ENCODE measurements around the gene ABCA10. TPM values are rescaled to one million over a fixed set of nuclear protein-coding genes. Genes with fewer than 3 reads are reported as not detected.
"Not testable (repeated sequence)": the region's sequence is repeated elsewhere in the genome, so short reads cannot be mapped to it uniquely, and the experiment has no call there.

Gene ABCA10
- polyA plus RNA-seq, 1 donor, result 7.5 TPM

- no peak overlapping the region for H3K27ac ChIP-seq (ENCODE audit: low read length)
- no peak for DNase-seq
- no peaks in the 10 kb centered on the region for H3K27me3 ChIP-seq (ENCODE audit: control insufficient read depth, insufficient read depth, low read length)
- no peaks in the 10 kb centered on the region for H3K36me3 ChIP-seq (ENCODE audit: control insufficient read depth, insufficient read depth, low read length)
- no peaks in the 10 kb centered on the region for H3K9me3 ChIP-seq (ENCODE audit: control insufficient read depth, low read depth, low read length)
- H3K4me1 ChIP-seq (ENCODE audit: control insufficient read depth, insufficient read depth, low read length), result no peaks in the 10 kb centered on the region
- no peak overlapping the region for H3K4me3 ChIP-seq (ENCODE audit: low read length)
Measured at GRCh38 chr17:69170377-69170776, 58.2 kb downstream of the ABCA10 start.

DNA sequence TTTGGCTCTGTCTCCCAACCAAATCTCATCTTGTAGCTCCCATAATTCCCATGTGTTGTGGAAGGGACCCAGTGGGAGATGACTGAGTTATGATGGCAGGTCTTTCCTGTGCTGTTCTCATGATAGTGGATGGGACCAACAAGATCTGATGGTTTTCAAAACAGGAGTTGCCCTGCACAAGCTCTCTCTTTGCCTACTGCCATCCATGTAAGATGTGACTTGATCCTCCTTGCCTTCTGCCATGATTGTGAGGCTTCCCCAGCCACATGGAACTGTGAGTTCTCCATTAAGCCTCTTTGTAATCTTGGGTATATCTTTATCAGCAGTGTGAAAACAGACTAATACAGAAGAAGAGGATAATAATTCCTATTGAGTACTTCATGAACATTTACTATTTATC lies 60.0 kb downstream of the ABCA10 start:
- not testable (repeated sequence) for H3K4me3 ChIP-seq (ENCODE audit: low read length); H3K27me3 ChIP-seq (ENCODE audit: control insufficient read depth, insufficient read depth, low read length); DNase-seq; H3K27ac ChIP-seq (ENCODE audit: low read length); H3K4me1 ChIP-seq (ENCODE audit: control insufficient read depth, insufficient read depth, low read length); H3K36me3 ChIP-seq (ENCODE audit: control insufficient read depth, insufficient read depth, low read length); H3K9me3 ChIP-seq (ENCODE audit: control insufficient read depth, low read depth, low read length)

DNA sequence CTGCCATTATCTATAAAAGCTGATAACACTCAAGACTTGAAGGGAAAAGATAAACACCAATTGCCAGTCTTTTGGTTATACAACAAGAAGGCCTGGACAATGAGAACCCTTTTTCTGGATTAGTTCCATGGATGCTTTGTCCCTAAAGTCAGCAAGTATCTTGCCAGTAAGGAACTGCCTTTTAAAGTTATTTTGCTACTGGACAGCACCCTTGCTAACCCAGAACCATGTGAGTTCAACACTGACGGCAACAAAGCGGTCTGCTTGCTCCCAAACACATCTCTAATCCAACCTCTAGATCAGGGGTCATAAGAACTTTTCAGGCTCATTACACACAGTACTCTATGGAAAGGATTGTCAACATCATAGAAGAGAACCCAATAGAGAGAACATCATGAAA lies 61.7 kb downstream of the ABCA10 start:
- no peaks in the 10 kb centered on the region for H3K9me3 ChIP-seq (ENCODE audit: control insufficient read depth, low read depth, low read length)
- no peaks in the 10 kb centered on the region for H3K4me1 ChIP-seq (ENCODE audit: control insufficient read depth, insufficient read depth, low read length)
- H3K27me3 ChIP-seq (ENCODE audit: control insufficient read depth, insufficient read depth, low read length), result no peaks in the 10 kb centered on the region
- WGBS (ENCODE audit: insufficient coverage, low lambda C conversion rate), result no CpG with 5 or more reads among the region's 2 CpGs
- H3K4me3 ChIP-seq (ENCODE audit: low read length), result no peak overlapping the region
- no peak for DNase-seq
- H3K36me3 ChIP-seq (ENCODE audit: control insufficient read depth, insufficient read depth, low read length), result no peaks in the 10 kb centered on the region
- no peak overlapping the region for H3K27ac ChIP-seq (ENCODE audit: low read length)

DNA sequence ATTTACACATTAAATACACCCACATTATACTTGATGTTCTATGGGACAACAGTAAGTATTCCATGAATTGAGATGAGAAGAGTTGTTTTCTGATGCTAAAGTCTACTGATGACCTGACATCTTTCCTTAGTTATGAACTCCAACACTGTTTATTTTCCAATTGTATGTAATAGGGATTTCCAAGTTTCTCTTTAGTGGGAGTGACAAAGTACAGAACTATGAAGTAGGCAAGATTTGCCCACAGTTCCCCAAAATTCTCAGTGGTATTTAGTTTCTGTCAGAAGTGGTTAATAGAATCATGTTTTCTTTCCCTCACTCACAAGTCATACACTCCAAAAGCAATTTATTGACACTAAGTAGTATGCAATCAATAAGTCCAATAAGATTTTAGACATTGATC lies 64.4 kb downstream of the ABCA10 start:
- Histone ChIP-seq H3K36me3 (ENCODE audit: control insufficient read depth, insufficient read depth, low read length) (no peaks in the 10 kb centered on the region), H3K4me1 (ENCODE audit: control insufficient read depth, insufficient read depth, low read length) (no peaks in the 10 kb centered on the region), H3K9me3 (ENCODE audit: control insufficient read depth, low read depth, low read length) (no peaks in the 10 kb centered on the region), H3K27me3 (ENCODE audit: control insufficient read depth, insufficient read depth, low read length) (no peaks in the 10 kb centered on the region), H3K27ac (ENCODE audit: low read length) (no peak overlapping the region), H3K4me3 (ENCODE audit: low read length) (no peak overlapping the region)
- DNase-seq, result no peak

- H3K36me3 ChIP-seq (ENCODE audit: control insufficient read depth, insufficient read depth, low read length), result no peaks in the 10 kb centered on the region
- no peak for DNase-seq
- no peak overlapping the region for H3K4me3 ChIP-seq (ENCODE audit: low read length)
- no peaks in the 10 kb centered on the region for H3K4me1 ChIP-seq (ENCODE audit: control insufficient read depth, insufficient read depth, low read length)
- H3K27me3 ChIP-seq (ENCODE audit: control insufficient read depth, insufficient read depth, low read length), result no peaks in the 10 kb centered on the region
- no peak overlapping the region for H3K27ac ChIP-seq (ENCODE audit: low read length)
- H3K9me3 ChIP-seq (ENCODE audit: control insufficient read depth, low read depth, low read length), result no peaks in the 10 kb centered on the region
Measured at GRCh38 chr17:69159418-69159817, 69.2 kb downstream of the ABCA10 start.

GRCh38 chr17:69154267-69154666 lies 74.4 kb downstream of the ABCA10 start:
- Histone ChIP-seq H3K27ac (ENCODE audit: low read length) (no peak overlapping the region), H3K4me1 (ENCODE audit: control insufficient read depth, insufficient read depth, low read length) (no peaks in the 10 kb centered on the region), H3K36me3 (ENCODE audit: control insufficient read depth, insufficient read depth, low read length) (peaks cover 2% of the 10 kb centered on the region), H3K4me3 (ENCODE audit: low read length) (no peak overlapping the region), H3K27me3 (ENCODE audit: control insufficient read depth, insufficient read depth, low read length) (no peaks in the 10 kb centered on the region), H3K9me3 (ENCODE audit: control insufficient read depth, low read depth, low read length) (no peaks in the 10 kb centered on the region)
- DNase-seq, result no peak
- WGBS (ENCODE audit: insufficient coverage, low lambda C conversion rate), result no CpG with 5 or more reads among the region's 2 CpGs

DNA sequence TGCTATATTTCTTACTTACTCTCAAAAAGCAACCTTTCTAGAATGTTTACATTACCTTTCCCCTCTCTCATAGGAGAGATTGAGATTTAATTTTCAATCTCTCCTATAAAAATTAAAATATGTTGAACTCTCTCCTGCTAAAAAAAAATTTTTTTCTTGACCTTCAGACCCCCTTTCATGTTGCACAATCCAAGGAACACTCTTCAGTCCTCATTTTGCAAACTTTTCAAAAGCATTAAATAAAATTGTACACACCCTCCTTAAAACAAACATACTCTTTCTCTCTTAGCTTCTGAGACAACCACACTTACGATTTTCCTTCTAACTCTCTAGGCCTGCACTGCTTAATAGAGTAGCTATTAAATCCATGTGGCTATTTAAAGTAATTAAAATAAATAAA lies 78.3 kb downstream of the ABCA10 start:
- no peak overlapping the region for H3K27ac ChIP-seq (ENCODE audit: low read length)
- H3K36me3 ChIP-seq (ENCODE audit: control insufficient read depth, insufficient read depth, low read length), result peaks cover 2% of the 10 kb centered on the region
- no peaks in the 10 kb centered on the region for H3K4me1 ChIP-seq (ENCODE audit: control insufficient read depth, insufficient read depth, low read length)
- WGBS (ENCODE audit: insufficient coverage, low lambda C conversion rate), result 30% methylated on average over 1 of the region's 1 CpG
- no peaks in the 10 kb centered on the region for H3K9me3 ChIP-seq (ENCODE audit: control insufficient read depth, low read depth, low read length)
- H3K4me3 ChIP-seq (ENCODE audit: low read length), result no peak overlapping the region
- no peaks in the 10 kb centered on the region for H3K27me3 ChIP-seq (ENCODE audit: control insufficient read depth, insufficient read depth, low read length)
- DNase-seq, result no peak

- Histone ChIP-seq H3K4me3 (ENCODE audit: low read length) (no peak overlapping the region), H3K9me3 (ENCODE audit: control insufficient read depth, low read depth, low read length) (no peaks in the 10 kb centered on the region), H3K27ac (ENCODE audit: low read length) (no peak overlapping the region), H3K4me1 (ENCODE audit: control insufficient read depth, insufficient read depth, low read length) (no peaks in the 10 kb centered on the region), H3K27me3 (ENCODE audit: control insufficient read depth, insufficient read depth, low read length) (no peaks in the 10 kb centered on the region), H3K36me3 (ENCODE audit: control insufficient read depth, insufficient read depth, low read length) (no peaks in the 10 kb centered on the region)
- WGBS (ENCODE audit: insufficient coverage, low lambda C conversion rate), result no CpG with 5 or more reads among the region's 2 CpGs
- no peak for DNase-seq
Measured at GRCh38 chr17:69147460-69147859, 81.2 kb downstream of the ABCA10 start.

GRCh38 chr17:69144331-69145255 lies 84.0 kb downstream of the ABCA10 start:
- H3K27me3 ChIP-seq (ENCODE audit: control insufficient read depth, insufficient read depth, low read length), result no peaks in the 10 kb centered on the region
- H3K4me3 ChIP-seq (ENCODE audit: low read length), result no peak overlapping the region
- 100% methylated on average over 1 of the region's 2 CpGs for WGBS (ENCODE audit: insufficient coverage, low lambda C conversion rate)
- no peak overlapping the region for H3K27ac ChIP-seq (ENCODE audit: low read length)
- DNase-seq, result no peak
- no peaks in the 10 kb centered on the region for H3K9me3 ChIP-seq (ENCODE audit: control insufficient read depth, low read depth, low read length)
- no peaks in the 10 kb centered on the region for H3K4me1 ChIP-seq (ENCODE audit: control insufficient read depth, insufficient read depth, low read length)
- H3K36me3 ChIP-seq (ENCODE audit: control insufficient read depth, insufficient read depth, low read length), result no peaks in the 10 kb centered on the region

DNA sequence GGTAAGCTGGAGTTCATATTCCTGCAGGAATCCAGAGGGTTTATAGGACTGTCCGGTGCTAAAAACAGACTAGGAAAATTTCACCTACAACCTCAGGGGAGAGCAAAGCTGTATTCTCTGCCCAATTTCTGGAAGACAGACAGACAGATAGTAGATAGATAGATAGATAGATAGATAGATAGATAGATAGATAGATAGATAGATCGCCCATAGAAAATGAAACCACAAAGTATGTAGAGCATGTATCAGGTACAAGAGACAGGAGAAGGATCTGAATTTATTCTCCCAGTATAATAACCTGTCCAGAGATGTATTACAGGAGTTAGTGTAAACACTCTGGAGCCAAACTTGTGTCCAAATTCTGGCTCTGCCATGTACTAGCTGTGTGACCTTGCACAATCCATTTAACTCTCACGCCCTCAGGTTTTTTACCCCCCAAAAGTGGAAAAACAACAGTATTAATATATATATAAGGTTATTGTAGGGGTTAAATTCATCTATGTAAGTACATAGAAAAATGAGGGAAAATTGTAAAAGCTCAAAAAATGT lies 84.9 kb downstream of the ABCA10 start:
- Histone ChIP-seq H3K4me1 (ENCODE audit: control insufficient read depth, insufficient read depth, low read length) (no peaks in the 10 kb centered on the region), H3K27ac (ENCODE audit: low read length) (no peak overlapping the region), H3K36me3 (ENCODE audit: control insufficient read depth, insufficient read depth, low read length) (no peaks in the 10 kb centered on the region), H3K9me3 (ENCODE audit: control insufficient read depth, low read depth, low read length) (no peaks in the 10 kb centered on the region), H3K27me3 (ENCODE audit: control insufficient read depth, insufficient read depth, low read length) (no peaks in the 10 kb centered on the region), H3K4me3 (ENCODE audit: low read length) (no peak overlapping the region)
- WGBS (ENCODE audit: insufficient coverage, low lambda C conversion rate), result no CpG with 5 or more reads among the region's 3 CpGs
- DNase-seq, result no peak

- WGBS (ENCODE audit: insufficient coverage, low lambda C conversion rate), result 100% methylated on average over 1 of the region's 1 CpG
- H3K27ac ChIP-seq (ENCODE audit: low read length), result no peak overlapping the region
- no peaks in the 10 kb centered on the region for H3K27me3 ChIP-seq (ENCODE audit: control insufficient read depth, insufficient read depth, low read length)
- H3K9me3 ChIP-seq (ENCODE audit: control insufficient read depth, low read depth, low read length), result no peaks in the 10 kb centered on the region
- no peaks in the 10 kb centered on the region for H3K4me1 ChIP-seq (ENCODE audit: control insufficient read depth, insufficient read depth, low read length)
- H3K4me3 ChIP-seq (ENCODE audit: low read length), result no peak overlapping the region
- H3K36me3 ChIP-seq (ENCODE audit: control insufficient read depth, insufficient read depth, low read length), result no peaks in the 10 kb centered on the region
- no peak for DNase-seq
Measured at GRCh38 chr17:69143151-69143550, 85.5 kb downstream of the ABCA10 start.
